BE2C (cell line): Measurements from ENCODE around the gene CPVL.

Experiments used
- DNase-seq: peaks from one replicate; pipeline ENCODE4 v3.0.0-alpha.2; 2020
- H3K27me3 ChIP-seq: fragments of 250-450 bp; sonication (Bioruptor Pico); 2 replicates; pipeline ENCODE4 v1.5.1; 2020; ENCODE audit warnings: mild to moderate bottlenecking
- H3K36me3 ChIP-seq: fragments of 250-450 bp; sonication (Bioruptor Pico); 2 replicates; pipeline ENCODE4 v1.5.1; 2020; ENCODE audit warnings: mild to moderate bottlenecking
- H3K4me1 ChIP-seq: fragments of 250-450 bp; sonication (Bioruptor Pico); 2 replicates; pipeline ENCODE4 v1.5.1; 2020
- H3K4me3 ChIP-seq: 2 replicates; pipeline ENCODE4 v1.5.1; 2011; ENCODE audit warnings: low read depth, low read length
- H3K9me3 ChIP-seq: fragments of 250-450 bp; sonication (Bioruptor Pico); 2 replicates; pipeline ENCODE4 v1.5.1; 2020
- TF ChIP-seq, protein P1 (sequence below): IDR thresholded peaks from 2 replicates; pipeline ENCODE4 v1.5.1; 2012; ENCODE audit warnings: mild to moderate bottlenecking, low read depth, low read length

CPVL gene

DNA sequence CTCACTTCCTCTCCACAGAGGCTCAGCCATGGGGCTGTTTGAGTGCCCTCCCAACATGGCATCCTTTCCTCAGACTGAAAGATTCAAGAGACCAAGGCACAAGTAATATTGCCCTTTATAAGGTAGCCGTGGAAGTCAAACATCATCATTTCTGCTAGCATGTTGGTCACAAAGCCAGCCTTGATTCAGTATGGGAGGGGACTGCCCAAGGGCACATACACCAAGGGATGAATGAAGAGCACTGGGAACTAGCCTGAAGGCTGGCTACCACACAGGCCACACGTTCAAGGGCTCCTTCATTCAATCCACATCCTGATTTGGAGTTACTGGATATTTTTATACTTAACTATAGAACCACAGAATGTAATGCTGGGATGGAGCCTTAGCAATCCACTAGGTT lies 39.3 kb downstream of the CPVL start:
- Histone ChIP-seq H3K36me3 (no peaks in the 10 kb centered on the region), H3K9me3 (no peaks in the 10 kb centered on the region), H3K4me3 (no peak overlapping the region), H3K27me3 (peaks cover 7% of the 10 kb centered on the region), H3K4me1 (peaks cover 4% of the 10 kb centered on the region)
- TF ChIP-seq, protein P1, sequence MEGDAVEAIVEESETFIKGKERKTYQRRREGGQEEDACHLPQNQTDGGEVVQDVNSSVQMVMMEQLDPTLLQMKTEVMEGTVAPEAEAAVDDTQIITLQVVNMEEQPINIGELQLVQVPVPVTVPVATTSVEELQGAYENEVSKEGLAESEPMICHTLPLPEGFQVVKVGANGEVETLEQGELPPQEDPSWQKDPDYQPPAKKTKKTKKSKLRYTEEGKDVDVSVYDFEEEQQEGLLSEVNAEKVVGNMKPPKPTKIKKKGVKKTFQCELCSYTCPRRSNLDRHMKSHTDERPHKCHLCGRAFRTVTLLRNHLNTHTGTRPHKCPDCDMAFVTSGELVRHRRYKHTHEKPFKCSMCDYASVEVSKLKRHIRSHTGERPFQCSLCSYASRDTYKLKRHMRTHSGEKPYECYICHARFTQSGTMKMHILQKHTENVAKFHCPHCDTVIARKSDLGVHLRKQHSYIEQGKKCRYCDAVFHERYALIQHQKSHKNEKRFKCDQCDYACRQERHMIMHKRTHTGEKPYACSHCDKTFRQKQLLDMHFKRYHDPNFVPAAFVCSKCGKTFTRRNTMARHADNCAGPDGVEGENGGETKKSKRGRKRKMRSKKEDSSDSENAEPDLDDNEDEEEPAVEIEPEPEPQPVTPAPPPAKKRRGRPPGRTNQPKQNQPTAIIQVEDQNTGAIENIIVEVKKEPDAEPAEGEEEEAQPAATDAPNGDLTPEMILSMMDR = no peak
- DNase-seq = no peak

GRCh38 chr7:29106669-29106988 lies 39.7 kb downstream of the CPVL start:
- TF ChIP-seq, protein P1 = no peak
- Histone ChIP-seq H3K27me3 (peaks cover 7% of the 10 kb centered on the region), H3K36me3 (no peaks in the 10 kb centered on the region), H3K4me1 (peaks cover 4% of the 10 kb centered on the region), H3K4me3 (no peak overlapping the region), H3K9me3 (no peaks in the 10 kb centered on the region)
- no peak for DNase-seq

DNA sequence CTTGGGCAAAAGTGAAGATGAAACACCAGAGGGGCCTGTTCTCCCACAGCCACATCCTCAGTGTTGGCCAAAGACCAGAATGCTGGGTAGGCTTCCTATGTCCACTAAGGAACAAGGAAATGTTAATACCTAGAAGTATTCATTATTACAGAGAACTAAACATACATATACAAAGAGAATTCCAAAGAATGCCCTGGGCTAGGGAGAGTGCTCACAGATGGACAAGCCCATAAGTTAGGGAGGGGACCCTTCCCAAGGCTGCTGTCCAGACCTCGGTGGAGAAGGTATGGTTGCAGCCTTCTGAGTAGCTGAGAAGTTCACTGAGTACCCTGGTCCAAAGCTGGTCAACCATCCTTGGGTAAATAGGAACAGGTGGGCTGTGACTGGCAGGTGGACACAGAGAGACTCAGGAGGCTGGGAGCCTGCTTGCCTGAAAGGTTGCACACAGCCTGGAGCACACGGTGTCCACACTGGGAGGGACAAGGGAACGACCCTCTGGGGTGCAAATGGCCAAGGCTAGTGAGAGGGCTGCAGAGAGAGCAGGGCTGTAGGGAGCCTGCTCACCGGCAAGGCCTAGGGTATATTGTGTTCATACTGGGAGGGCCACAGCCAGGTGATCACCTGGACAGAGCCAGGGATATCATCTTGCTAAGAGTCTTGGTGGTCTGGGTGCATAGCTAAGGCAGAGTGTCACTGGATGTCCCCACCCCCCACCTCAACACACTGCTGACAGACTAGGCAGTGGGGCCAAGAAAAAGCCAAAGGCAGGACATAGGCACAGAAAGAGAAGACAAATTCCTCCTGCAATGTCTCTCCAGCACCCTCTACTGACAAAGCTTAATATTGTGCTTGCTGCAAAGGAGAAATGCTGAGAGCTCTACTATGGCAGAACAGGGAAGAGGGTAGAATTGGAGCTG lies 40.3 kb downstream of the CPVL start:
- H3K4me3 ChIP-seq = no peak overlapping the region
- TF ChIP-seq, protein P1 = peak; percentile 94
- H3K9me3 ChIP-seq = no peaks in the 10 kb centered on the region
- H3K36me3 ChIP-seq = no peaks in the 10 kb centered on the region
- H3K27me3 ChIP-seq = peaks cover 7% of the 10 kb centered on the region
- DNase-seq = peak; percentile 58
- H3K4me1 ChIP-seq = peaks cover 4% of the 10 kb centered on the region

GRCh38 chr7:29105191-29105590 lies 41.1 kb downstream of the CPVL start:
- Histone ChIP-seq H3K9me3 (no peaks in the 10 kb centered on the region), H3K27me3 (peaks cover 7% of the 10 kb centered on the region), H3K36me3 (no peaks in the 10 kb centered on the region), H3K4me1 (peaks cover 4% of the 10 kb centered on the region), H3K4me3 (no peak overlapping the region)
- TF ChIP-seq, protein P1 = no peak
- no peak for DNase-seq

DNA sequence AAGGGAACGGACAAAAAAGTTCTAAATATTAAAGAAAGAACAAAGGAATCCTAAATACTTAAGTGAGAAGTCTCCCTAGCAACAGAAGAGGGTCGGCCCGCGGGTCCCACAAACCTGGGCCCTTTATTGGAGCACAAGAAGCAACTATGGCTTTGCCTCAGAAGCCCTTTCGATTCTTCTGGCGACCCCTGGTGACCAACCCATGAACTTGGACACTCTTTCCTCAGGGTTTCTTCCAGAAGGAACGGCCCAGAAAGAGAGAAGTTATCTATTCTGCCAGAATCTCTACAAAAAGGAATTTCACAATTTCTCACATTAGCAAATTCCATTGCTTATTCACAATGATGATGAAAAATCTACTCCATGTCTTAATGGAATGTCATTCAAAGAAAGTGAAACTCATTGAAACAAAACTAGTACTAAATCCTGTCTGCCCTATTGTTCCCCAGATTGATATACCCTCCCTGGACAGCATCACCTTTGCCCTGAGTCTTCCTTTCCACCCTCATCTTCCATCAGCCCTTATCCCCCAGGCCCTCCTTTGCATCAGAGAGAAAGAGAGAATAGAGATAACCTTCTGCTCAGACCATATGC lies 43.7 kb downstream of the CPVL start:
- Histone ChIP-seq H3K36me3 (no peaks in the 10 kb centered on the region), H3K4me3 (no peak overlapping the region), H3K4me1 (peaks cover 4% of the 10 kb centered on the region; the same call in 1 of the 2 replicates), H3K9me3 (no peaks in the 10 kb centered on the region), H3K27me3 (no peaks in the 10 kb centered on the region)
- TF ChIP-seq, protein P1 = peak; percentile 84
- peak; percentile 70 for DNase-seq

DNA sequence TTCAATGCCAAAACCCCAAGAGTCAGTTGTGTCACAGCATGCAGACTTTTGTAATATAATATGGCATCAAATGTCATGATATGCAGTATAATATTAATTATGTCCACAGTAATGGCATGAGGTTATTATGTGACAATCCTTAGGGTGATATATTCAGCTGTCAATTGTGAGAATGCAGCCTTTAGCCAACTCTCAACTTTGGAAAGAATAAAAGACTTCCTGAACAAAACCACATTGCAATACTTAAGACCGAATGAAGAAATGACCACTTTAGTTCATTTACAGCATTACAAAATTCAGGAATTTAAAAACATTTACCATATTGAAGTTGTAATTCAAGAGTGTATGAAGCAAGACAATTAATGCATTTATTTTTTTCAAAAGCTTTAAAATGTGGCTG lies 45.4 kb downstream of the CPVL start:
- Histone ChIP-seq H3K9me3 (no peaks in the 10 kb centered on the region), H3K36me3 (no peaks in the 10 kb centered on the region), H3K27me3 (no peaks in the 10 kb centered on the region), H3K4me1 (peaks cover 4% of the 10 kb centered on the region; the same call in 1 of the 2 replicates), H3K4me3 (no peak overlapping the region)
- no peak for DNase-seq
- TF ChIP-seq, protein P1 = no peak
